Activated CD4-positive, CD25-positive, alpha-beta regulatory T cell (primary cell): ENCODE results near the gene CDK18.

Source experiments
- DNase-seq, 4 experiments: peaks; one replicate each; lab custom pipeline; 2025; lab: John Stamatoyannopoulos, UW

The CDK18 gene

DNA sequence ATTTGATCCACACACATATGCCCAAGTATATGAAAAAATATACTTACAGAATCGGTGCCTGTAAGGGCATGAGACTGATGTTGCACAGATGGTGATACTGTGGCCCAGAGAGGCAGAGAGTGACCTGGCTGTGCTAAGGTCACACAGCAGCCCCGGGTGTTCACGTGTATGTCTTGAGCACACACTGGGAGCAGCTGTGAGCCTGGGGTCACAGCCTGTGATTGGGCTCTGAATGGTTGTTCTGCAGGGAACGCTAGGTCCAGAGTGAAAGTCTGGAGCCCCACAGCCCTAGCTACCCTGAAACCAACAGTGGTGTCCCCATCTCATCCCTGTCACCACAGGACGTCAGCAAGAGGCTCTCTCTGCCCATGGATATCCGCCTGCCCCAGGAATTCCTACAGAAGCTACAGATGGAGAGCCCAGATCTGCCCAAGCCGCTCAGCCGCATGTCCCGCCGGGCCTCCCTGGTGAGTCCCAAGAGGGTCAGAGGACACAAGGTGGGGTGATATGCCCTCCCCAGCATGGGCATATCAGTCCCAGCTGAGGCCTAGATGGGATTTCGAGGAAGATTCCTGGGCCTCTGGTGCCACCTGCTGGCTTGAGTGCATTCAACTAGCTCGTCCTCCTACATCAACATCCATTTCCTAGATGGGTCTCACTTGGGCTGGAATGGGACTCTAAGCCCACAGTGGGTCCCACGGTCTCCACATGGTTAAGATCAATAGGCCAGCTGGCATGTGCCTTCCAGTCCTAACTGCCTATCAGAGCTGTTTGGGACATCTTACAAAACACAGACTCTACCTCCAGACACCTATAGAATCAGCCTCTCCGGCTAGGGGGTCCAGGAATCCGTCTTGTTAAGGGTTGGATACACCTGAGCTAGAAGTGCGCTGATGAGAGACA, 19.7 kb downstream of the CDK18 start:
- DNase-seq = peak; percentile 31 to 66 (median 48)

DNA sequence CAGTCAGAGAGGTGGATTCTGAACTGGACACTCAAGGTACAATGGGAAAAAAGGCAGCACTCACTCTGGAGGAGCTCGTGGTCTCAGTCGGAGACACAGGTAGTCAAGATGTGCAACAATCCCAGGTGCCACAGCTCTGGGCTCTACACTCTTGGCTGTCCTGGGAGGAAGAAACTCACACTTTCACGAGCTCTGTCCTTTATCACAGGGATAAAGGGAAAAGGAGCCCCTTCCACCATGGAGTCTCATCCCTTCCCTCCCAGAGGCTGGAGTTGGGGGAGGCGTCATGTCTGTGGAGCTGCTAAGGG, 20.3 kb downstream of the CDK18 start:
- no peak for DNase-seq

DNA sequence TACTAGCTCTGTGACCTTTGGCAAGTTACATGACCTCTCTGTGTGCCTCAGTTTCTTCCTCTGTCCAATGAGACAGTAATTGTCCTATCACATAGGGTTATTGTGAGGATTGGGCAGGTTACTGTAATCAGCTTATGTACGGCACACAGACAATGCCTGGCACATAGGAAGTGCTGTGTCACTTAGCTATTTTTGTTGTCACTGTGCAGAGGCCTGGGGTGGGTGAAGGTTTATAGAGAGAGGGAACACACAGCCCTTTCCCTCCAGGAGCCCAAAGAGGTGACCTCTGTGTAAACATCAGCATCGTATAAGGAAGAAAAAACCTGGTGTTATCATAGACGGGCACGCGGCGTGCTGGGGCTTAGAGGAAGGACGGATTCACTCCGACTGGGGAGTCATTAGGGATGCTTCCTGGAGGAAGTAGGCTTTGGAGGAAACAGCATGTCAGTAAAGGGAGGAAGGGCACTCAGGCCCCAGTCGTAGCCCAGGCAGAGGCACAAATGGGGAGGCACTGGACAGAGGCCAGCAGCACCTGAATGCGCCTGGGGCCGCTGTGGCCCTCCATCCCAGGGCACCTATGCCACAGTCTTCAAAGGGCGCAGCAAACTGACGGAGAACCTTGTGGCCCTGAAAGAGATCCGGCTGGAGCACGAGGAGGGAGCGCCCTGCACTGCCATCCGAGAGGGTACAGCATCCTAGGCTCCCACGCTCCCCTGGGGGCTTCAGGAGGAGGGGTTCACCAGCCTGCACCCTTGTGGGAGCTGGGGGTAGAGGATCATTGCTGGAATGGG, 21.2 kb downstream of the CDK18 start:
- DNase-seq = no peak

DNA sequence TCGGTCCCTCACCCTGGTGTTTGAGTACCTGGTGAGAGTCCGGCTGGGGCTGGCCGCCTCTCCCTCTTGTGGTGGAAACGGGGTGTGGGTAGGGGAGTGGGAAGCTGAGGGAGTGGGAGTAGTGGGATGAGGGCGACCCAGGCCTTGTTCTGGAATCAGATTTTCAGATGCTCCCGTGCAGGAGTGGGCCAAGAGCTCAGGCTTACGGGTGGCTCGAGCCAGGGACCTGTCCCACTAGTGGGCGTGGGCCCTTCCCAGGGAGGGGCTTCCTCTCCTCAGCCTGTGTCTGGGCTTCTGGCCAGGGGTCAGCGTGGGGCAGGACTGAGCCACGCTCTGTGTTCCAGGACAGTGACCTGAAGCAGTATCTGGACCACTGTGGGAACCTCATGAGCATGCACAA, 22.0 kb downstream of the CDK18 start:
- no peak for DNase-seq

DNA sequence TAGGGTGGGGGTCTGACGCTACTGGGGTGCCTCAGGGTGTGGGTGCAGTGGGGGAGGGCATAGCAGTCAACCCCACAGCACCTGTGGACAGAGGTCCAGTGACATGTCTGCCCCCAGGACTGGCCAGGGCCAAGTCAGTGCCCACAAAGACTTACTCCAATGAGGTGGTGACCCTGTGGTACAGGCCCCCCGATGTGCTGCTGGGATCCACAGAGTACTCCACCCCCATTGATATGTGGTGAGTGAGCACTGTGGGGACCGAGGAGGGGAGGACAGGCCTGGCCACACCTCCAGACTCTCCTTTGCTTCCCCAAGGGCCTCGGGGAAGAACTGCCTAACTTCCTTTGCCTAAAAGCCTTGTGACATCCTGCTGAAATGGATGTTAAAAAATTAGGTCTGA, 23.5 kb downstream of the CDK18 start:
- DNase-seq = no peak

DNA sequence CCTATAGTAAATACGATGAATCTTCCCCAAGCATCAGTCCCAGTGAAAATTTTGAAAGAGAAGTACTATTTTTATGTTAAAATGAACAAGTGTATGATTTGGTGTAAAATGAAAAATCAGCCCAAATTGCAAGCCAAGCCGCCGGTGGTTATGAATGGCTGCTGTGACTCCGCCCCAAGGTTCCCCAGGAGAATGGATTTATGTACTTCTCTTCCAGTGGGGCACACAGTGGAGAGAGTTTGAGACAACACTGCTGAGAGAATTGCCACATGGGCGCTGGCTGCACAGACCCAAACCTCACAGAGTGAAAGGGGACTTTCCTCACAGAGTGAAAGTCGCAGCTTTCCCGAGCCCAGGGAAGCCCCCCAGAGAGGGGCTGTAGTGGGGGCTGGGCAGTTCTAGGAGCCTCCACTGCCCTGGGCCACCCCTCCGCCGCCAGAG, 24.0 kb downstream of the CDK18 start:
- DNase-seq = no peak

DNA sequence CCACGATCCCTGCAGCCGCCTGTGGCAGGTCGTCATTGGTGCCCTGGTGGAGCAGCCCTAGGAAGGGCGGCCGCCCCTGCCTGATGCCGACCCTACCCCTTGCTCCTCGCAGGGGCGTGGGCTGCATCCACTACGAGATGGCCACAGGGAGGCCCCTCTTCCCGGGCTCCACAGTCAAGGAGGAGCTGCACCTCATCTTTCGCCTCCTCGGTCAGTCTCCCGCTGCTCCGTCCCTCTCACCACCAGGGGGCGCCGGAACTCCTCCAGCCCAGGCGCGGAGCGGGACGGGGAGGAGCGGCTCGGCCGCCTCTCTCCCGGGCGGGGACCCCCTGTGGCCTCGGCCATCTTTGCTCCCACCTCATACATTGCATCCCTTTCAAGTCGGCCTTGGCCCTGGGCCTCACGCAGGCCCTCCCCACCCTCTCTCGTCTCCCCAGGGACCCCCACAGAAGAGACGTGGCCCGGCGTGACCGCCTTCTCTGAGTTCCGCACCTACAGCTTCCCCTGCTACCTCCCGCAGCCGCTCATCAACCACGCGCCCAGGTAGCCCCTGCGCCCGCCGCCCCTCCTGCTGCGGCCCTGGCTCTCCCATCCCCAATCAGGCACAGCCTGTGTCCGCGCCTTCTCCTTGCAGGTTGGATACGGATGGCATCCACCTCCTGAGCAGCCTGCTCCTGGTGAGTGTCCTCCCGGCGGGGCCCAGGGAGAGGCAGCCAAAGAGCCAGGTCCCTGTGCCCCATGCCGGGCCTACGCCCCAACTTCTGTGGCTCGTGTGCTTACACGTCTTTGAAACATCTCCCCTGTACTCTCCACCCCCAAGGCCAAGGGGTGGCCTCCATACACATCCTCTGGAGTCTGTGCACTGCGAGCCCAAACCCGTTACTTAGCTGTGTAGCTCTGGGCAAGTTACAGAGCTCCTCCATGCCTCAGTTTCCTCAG, 24.7 kb downstream of the CDK18 start:
- peak; percentile 68 to 82 (median 76) for DNase-seq

DNA sequence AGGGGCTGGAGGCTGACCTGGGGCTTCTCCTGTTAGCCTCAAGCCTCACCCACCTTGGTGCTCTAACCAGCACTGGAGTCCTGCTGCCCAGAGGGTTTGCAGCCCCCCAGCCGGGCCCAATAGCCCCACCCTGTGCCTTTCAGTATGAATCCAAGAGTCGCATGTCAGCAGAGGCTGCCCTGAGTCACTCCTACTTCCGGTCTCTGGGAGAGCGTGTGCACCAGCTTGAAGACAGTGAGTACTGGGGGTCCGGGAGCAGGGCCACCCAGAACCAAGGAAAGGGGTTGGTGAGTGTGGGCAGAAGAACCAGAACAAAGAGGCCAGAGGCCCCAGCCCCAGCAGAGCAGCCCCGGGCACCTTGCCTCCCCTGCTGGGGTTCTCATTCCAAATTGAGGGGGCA, 25.6 kb downstream of the CDK18 start:
- no peak for DNase-seq

DNA sequence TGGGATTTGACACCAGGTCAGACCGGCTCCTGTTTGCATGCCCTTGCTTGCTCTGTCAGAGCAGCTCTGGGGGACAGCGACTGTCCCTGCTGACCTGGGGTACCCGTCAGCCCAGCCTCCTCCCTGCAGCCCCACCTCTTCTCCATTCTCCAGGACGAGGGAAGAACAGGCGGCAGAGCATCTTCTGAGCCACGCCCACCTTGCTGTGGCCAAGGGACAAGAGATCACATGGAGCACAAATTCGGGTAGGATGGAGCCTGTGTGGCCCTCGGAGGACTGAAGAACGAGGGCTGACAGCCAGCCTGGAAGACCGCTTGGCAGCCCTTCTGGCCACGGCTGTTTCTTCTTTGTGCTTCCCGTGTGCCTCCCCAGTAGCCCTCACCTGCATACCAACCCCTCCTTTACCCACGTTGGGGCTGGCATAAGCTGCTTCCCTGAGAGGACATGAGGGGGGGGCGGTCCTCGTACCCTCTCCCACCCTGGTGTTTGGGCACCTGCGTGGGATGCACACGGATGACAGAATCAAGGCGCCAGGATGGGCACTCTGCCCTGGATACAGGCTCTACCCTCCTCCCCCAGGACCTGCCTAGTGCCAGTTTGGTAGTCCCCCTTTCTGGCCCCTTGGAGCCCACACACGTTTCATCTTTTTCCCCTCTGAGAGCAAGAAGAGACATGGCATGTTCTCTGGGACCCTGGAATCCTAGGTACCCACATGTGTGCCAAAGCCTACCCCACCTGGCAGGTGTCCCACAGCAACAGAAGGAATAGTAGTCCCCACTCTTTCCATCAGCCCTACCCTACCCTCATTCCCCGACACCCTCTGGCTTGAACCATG, 26.9 kb downstream of the CDK18 start:
- no peak for DNase-seq

DNA sequence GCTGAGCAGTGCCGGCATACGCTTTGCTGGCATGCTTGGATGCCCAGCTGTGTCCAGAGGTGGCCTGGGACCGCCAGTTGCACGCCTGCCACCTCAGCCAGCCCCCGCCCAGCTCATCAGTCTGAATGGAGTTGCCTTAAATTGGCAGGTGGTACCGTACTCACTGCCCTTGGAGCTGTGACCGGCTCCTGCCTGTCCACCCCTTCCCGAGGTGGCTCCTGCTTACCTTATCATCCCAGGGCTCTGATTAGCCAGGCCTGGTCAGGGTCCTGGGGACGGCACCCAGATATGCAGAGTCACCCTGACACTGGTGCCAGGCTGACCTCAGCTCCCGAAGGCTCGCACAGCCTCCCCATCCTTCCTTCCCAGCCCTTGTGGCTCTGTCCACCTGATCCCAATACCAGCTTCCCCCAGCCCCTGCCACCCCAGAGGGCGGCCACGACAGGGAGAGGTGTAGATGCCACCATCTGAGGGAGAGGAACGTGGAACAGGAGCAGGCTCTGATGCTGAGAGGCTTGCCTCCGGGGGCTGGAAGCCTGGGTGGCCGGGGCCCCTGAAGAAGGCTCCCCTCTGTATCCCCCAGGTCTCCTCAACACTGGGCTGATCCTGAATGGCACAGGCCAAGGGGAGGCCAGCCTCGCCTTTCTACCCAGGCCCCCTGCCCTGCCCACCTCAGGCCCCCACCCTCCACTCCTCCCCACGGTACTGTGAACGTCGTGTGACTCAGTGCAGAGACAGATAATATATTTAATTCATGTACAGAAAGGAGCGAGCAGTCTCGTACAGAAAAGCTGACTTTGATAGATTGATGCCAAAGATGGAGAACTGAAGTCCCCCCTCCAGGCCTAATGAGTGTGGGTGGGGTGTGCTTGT, 27.8 kb downstream of the CDK18 start:
- DNase-seq = no peak

DNA sequence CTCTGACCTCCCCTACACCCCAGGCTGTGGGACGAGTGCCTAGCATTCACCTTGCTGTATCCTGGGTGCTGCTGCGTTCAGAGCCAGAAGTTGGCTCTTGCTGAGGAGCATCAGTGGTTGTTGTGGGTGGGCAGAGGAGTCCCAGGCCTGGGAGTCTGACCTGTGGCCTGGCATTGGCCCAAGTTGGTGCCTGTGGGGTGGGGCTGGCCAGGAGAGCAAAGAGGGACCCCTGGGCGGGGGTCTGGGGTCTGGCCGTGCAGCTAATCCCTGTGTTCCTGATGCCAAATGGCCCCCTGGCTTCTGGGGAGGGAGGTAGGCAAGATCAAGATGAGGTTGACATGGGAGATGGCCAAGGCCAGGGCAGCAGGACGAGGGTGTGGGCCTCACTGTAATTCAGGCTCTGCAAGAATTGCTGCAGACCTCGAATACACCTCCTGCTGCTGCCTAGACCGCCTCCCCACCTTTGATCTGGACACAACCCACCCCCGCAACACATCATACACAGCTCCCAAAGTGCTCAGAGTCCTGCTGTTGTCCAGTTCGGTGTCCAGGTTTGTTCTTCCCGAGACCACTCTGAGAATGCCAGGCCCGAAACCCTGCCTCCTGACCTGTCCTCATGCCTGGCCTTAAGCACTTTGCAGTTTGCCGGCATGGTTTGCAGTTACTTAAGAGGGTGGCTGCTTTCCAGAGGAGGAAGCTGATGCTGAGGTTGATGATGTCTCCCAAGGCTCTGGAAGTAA, 28.7 kb downstream of the CDK18 start:
- no peak for DNase-seq

DNA sequence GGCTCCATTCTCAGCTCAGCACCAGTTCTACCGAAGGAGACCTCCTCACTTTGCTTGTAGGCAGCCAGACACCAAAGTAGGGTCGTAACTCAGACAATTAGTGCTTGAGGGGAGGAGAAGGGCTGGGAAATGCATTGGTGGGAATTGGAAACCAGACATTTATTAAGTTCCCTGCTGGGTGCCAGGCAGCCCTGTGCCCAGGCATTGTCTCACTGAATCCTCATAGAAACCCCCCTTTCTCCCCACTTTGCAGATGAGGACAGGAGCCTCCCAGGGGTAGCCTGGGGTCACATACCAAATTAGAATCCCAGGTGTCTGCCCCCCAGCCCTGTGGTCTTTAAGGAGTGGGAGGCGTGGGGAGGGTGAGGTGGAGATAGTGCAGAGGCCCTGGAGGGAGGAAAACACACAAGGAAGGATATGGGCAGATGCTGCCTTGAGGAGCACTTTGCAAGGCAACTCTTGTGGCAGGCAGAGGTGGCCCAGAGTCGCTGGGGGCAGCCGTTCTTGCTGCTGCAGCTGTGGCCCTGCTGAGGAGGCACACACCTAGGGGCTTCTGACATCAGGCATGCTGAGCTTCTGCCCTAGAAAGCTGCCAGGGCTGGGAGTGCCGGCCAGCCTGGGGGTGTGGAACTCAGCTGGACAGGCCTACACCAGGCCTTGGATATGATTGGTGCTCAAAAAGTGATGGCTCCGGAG, 29.4 kb downstream of the CDK18 start:
- DNase-seq = no peak

DNA sequence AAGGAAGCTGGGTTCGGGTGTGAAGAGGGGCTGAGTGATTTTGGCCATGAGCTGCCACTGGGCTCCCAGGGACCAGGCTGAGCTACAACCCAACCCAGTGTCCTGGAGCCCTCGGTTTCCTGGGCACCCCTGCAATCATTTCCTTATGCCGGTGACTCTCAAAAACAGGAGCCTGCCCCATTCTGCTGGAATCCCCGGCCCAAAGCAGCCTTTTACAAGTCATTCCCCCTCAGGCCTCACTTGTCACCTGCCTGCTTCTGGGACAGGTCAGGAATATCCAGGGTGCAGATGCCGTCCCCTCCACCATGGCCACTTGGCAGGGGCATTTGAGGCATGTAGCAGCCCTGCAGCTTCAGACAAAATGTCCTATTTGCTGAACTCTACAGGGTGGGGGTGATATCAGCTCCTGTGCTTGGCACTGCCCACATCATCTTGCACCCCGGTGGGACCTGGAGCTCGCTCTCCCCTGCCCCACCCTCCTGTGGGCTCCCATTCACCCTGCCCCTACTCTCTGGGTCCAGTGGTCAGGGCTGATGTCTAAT, 30.0 kb downstream of the CDK18 start:
- no peak for DNase-seq

DNA sequence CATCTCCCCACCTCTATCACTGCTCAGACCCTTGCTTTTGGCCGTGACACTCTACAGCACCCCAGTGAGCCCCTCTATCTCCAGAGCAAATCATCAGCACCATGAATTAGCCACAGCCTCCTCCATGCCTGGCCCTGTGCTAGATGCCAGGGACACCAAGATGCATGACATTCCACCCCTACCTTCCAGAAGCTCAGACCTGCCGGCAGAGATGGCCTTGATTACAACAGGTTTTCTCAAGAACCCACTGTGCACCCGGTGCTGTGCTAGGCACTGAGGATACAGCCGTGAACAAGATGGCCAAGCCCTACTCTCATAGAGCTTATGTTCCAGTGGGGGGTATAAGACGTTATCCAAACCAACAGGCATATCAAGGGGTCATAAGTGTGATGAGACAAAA, 30.6 kb downstream of the CDK18 start:
- DNase-seq = no peak

DNA sequence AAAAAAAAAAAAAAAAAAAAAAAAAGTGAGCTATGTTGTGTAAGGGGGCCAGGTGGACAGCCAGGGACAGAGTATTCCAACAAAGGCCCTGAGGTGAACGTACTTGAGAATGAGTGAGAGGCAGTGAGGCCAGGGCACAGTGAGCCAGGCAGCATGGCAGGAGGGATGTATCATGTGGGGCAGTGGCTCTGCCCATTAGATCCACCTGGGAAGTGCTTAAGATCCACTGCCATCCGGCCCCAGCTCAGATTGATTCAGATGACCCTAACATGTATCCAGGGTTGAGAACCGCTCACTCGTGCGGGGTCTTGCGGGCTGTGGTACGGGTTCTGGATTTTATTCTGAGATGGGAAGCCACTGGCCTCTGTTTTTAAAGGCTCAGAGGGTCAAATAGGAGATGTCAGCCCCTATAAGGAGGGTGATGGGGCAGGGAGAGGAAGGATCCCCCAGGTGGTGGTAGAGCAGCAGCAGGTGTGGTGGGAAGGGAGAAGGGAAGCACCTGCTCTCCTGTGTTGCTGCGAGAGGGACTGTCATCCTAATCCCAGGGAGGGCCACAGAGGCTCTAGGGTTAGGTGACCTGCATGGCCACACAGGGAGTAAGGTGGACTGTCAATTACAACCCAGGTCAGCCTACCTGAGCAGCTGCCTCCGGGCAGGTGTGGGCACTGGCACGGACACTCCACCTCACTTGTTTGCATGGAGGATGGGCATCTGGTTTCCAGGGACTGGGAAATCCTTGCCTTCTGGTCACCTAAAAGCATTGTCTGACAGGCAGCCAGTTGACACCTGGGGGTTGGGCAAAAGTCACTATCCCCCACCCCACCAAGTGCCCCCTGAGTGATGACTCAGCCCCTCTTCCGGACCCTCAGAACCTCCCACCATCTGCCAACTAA, 31.6 kb downstream of the CDK18 start:
- DNase-seq = no peak

DNA sequence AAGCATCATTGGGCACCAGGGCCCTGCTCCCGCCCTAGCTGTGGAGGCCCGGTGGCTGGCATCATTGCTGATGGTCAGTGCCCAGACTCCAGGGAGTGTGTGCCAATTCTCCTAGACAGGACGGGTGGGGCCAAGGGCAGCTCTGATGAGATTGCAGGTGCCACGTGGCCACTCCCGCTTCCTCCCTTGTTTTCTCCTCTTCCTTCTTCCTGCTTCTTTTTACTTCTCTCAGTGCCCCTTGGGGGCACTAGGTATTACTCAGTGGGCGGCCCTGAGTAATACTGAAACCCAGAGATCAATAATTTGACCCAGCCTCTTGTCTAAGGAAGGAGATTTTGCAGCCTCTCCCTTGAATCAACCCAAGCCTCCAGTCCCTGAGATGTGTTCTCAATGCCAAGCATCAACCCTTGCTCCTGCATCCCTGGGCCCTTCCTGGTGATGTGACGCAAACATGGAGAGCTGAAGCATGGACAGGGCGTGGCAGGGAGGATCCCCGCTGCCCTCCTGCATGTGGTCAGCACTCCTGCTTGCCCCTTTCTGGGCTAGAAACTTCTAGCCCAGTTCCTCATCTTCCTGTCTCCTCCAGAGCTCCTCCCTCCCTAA, 32.4 kb downstream of the CDK18 start:
- DNase-seq = no peak

DNA sequence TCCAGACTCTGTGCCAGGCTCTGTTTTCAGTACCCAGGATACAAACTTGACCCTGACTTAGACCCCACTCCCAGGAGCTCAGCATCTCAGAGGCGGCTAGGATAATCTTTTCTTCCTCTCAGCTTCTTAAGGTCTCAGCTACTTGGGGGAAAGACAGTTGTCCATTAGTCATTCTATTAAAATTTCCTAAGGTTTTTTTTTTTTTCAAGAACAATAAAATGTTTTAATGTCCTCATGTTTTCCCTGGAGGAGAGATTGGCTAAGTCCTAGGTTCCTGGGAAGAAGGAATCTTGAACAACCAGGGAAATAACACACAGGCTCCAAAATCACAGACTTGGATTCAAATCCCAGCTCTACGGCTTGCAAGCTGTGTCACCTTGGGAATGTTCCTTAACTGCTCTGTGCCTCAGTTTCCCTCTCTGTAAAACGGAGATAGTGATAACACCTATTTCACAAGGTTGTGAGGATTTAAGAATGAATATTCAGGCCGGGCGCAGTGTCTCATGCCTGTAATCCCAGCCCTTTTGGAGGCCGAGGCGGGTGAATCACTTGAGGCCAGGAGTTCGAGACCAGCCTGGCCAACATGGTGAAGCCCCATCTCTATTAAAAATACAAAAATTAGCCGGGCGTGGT, 33.0 kb downstream of the CDK18 start:
- DNase-seq = no peak
